ENCODE measurements around the gene ZFP90. TPM values are rescaled to one million over a fixed set of nuclear protein-coding genes. Genes with fewer than 3 reads are reported as not detected.
"Not testable (repeated sequence)": the region's sequence is repeated elsewhere in the genome, so short reads cannot be mapped to it uniquely, and the experiment has no call there.

The ZFP90 gene
- total and polyA plus RNA-seq, 3 donors from 2014 or later = 19.9 to 49.1 (median 31.5) TPM

DNA sequence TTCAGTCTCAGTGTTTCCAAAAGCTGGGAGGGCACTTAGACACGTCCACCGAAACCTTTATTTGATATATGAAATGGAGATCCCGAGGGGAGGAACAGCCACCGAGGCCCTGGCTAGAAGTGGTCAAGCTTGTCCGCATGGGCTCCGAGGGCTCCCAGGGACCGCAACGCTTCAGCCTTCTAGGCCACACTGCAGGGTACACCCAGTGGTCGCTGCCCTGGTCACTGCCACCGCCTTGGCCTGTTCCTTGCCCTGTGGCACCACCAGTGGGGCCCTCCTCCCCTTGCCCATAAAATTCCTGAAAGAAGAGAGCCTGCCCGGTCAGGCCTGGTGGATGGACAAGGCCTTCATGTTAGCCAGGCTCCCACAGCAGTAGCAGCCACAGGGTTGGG, 46.9 kb upstream of the ZFP90 start:
- H3K27me3 ChIP-seq = no peaks in the 10 kb centered on the region
- no peak for DNase-seq
- 77 to 83% methylated on average over 7 to 11 of the region's 11 CpGs for WGBS, 2 donors
- peaks cover 4% of the 10 kb centered on the region for H3K4me1 ChIP-seq
- H3K36me3 ChIP-seq (ENCODE audit: low read depth, missing control alignments) = no peaks in the 10 kb centered on the region
- intact Hi-C loops (cut with DNase I; ENCODE audit: low total_unique reads) = no loop called here
- H3K4me3 ChIP-seq = no peak overlapping the region
- no peak for TF ChIP-seq CTCF (IDR thresholded peaks at IDR 0.05)
- TF ChIP-seq POLR2A (IDR thresholded peaks at IDR 0.05) = no peak
- H3K9me3 ChIP-seq = no peaks in the 10 kb centered on the region
- no peak overlapping the region for H3K27ac ChIP-seq

- TF ChIP-seq CTCF (IDR thresholded peaks at IDR 0.05) (no peak), POLR2A (IDR thresholded peaks at IDR 0.05) (no peak)
- Histone ChIP-seq H3K36me3 (ENCODE audit: low read depth, missing control alignments) (no peaks in the 10 kb centered on the region), H3K9me3 (no peaks in the 10 kb centered on the region), H3K27me3 (no peaks in the 10 kb centered on the region), H3K4me3 (no peak overlapping the region), H3K4me1 (peaks cover 4% of the 10 kb centered on the region), H3K27ac (no peak overlapping the region)
- no peak for DNase-seq
- intact Hi-C loops (cut with DNase I; ENCODE audit: low total_unique reads) = no loop called here
- WGBS, 2 donors = 64 to 67% methylated on average over 1 to 6 of the region's 6 CpGs
Measured at GRCh38 chr16:68492543-68493411, 46.3 kb upstream of the ZFP90 start.

GRCh38 chr16:68493412-68494070, 45.5 kb upstream of the ZFP90 start:
- TF ChIP-seq CTCF (IDR thresholded peaks at IDR 0.05) (no peak), POLR2A (IDR thresholded peaks at IDR 0.05) (no peak)
- H3K27me3 ChIP-seq = no peaks in the 10 kb centered on the region
- 90 to 95% methylated on average over 3 to 5 of the region's 5 CpGs for WGBS, 2 donors
- no peaks in the 10 kb centered on the region for H3K36me3 ChIP-seq (ENCODE audit: low read depth, missing control alignments)
- no peak overlapping the region for H3K4me3 ChIP-seq
- DNase-seq = no peak
- intact Hi-C loops (cut with DNase I; ENCODE audit: low total_unique reads) = no loop called here
- H3K9me3 ChIP-seq = no peaks in the 10 kb centered on the region
- H3K4me1 ChIP-seq = peaks cover 4% of the 10 kb centered on the region
- H3K27ac ChIP-seq = no peak overlapping the region

GRCh38 chr16:68494261-68494660, 44.8 kb upstream of the ZFP90 start:
- intact Hi-C loops (cut with DNase I; ENCODE audit: low total_unique reads); H3K36me3 ChIP-seq (ENCODE audit: low read depth, missing control alignments); H3K4me1 ChIP-seq; H3K4me3 ChIP-seq; H3K27ac ChIP-seq; DNase-seq; H3K9me3 ChIP-seq; H3K27me3 ChIP-seq: not testable (repeated sequence)
- WGBS, 2 donors = 94 to 96% methylated on average over 5 of the region's 5 CpGs

DNA sequence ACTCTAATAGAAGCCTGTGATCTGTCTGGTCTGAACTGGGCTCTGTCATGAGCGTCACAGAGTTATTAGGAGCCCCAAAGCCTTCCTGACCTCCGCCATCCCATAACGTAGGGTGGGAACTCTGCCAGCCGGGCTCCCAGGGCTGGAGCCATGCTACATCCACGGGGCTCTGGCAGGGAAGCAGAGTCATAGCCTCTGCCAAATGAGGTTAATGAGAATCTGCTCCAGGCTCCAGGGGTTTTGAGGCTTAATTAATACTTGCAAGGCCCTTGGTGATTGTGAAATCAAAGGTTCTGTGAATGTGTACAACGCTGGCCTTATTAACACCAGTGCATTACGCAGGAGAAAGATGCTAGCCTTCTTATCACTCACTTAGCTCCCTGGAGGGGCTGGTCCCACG, 42.4 kb upstream of the ZFP90 start:
- Histone ChIP-seq H3K36me3 (ENCODE audit: low read depth, missing control alignments) (no peaks in the 10 kb centered on the region), H3K4me3 (no peak overlapping the region), H3K27me3 (no peaks in the 10 kb centered on the region), H3K27ac (no peak overlapping the region), H3K4me1 (peaks cover 4% of the 10 kb centered on the region), H3K9me3 (no peaks in the 10 kb centered on the region)
- intact Hi-C loops (cut with DNase I; ENCODE audit: low total_unique reads) = no loop called here
- no peak for DNase-seq
- 84 to 89% methylated on average over 6 to 8 of the region's 8 CpGs for WGBS, 2 donors
- TF ChIP-seq CTCF (IDR thresholded peaks at IDR 0.05) (no peak), POLR2A (IDR thresholded peaks at IDR 0.05) (no peak)

Data from testis (tissue), 3 donors.